H7 (cell line): ENCODE measurements around the gene ALK. TPM values are rescaled to one million over a fixed set of nuclear protein-coding genes. Genes with fewer than 3 reads are reported as not detected.

Source experiments
- DNase-seq: peaks from one replicate; pipeline ENCODE4 v3.0.0; 2012
- H3K27me3 ChIP-seq: 2 replicates; pipeline ENCODE4 v1.6.0; 2011; ENCODE audit warnings: mild to moderate bottlenecking, low read length; ENCODE audit not compliant: control insufficient read depth, insufficient read depth
- H3K36me3 ChIP-seq: replicated peaks from 2 replicates; pipeline ENCODE4 v1.5.1; 2011; ENCODE audit warnings: low read length; ENCODE audit not compliant: control insufficient read depth, insufficient read depth
- H3K4me3 ChIP-seq: 2 replicates; pipeline ENCODE4 v1.5.1; 2011; ENCODE audit warnings: low read depth, mild to moderate bottlenecking, control low read depth, low read length, moderate library complexity; ENCODE audit not compliant: insufficient read depth
- total RNA-seq: library from RNA; depleted of rRNA; stranded (reverse); fragments of >200 nt; shearing (Covaris generic); gene quantifications from 2 replicates; pipeline ENCODE4 v1.2.3, GENCODE V29; 2014

Gene ALK
- total RNA-seq, 1 experiment from 2014 or later: 0.21 TPM

GRCh38 chr2:29191817-29192216 lies 729.6 kb downstream of the ALK start:
- H3K4me3 ChIP-seq: no peak overlapping the region
- DNase-seq: no peak
- no peaks in the 10 kb centered on the region for H3K36me3 ChIP-seq
- H3K27me3 ChIP-seq: no peaks in the 10 kb centered on the region

GRCh38 chr2:29189052-29189451 lies 732.3 kb downstream of the ALK start:
- Histone ChIP-seq H3K36me3 (no peaks in the 10 kb centered on the region), H3K4me3 (no peak overlapping the region), H3K27me3 (no peaks in the 10 kb centered on the region)
- DNase-seq: no peak

- no peak for DNase-seq
- Histone ChIP-seq H3K36me3 (no peaks in the 10 kb centered on the region), H3K4me3 (no peak overlapping the region), H3K27me3 (no peaks in the 10 kb centered on the region)
Measured at GRCh38 chr2:29187926-29188325, 733.5 kb downstream of the ALK start.

GRCh38 chr2:29186817-29187216 lies 734.6 kb downstream of the ALK start:
- Histone ChIP-seq H3K4me3 (no peak overlapping the region), H3K27me3 (no peaks in the 10 kb centered on the region), H3K36me3 (no peaks in the 10 kb centered on the region)
- no peak for DNase-seq

- H3K27me3 ChIP-seq: no peaks in the 10 kb centered on the region
- no peaks in the 10 kb centered on the region for H3K36me3 ChIP-seq
- no peak overlapping the region for H3K4me3 ChIP-seq
- DNase-seq: no peak
Measured at GRCh38 chr2:29184531-29184930, 736.9 kb downstream of the ALK start.

GRCh38 chr2:29182920-29183319 lies 738.5 kb downstream of the ALK start:
- Histone ChIP-seq H3K27me3 (no peaks in the 10 kb centered on the region; the same call in 1 of the 2 replicates), H3K4me3 (no peak overlapping the region), H3K36me3 (no peaks in the 10 kb centered on the region)
- DNase-seq: no peak

- no peak for DNase-seq
- no peaks in the 10 kb centered on the region for H3K36me3 ChIP-seq
- H3K27me3 ChIP-seq: no peaks in the 10 kb centered on the region; the same call in 1 of the 2 replicates
- H3K4me3 ChIP-seq: no peak overlapping the region
Measured at GRCh38 chr2:29182334-29182733, 739.1 kb downstream of the ALK start.

- H3K36me3 ChIP-seq: no peaks in the 10 kb centered on the region
- DNase-seq: no peak
- H3K4me3 ChIP-seq: no peak overlapping the region
Measured at GRCh38 chr2:29175338-29175737, 746.0 kb downstream of the ALK start.

GRCh38 chr2:29174937-29175336 lies 746.4 kb downstream of the ALK start:
- no peaks in the 10 kb centered on the region for H3K36me3 ChIP-seq
- no peak for DNase-seq
- H3K27me3 ChIP-seq: peaks cover 8% of the 10 kb centered on the region; the same call in 1 of the 2 replicates
- H3K4me3 ChIP-seq: no peak overlapping the region

More at GRCh38 chr2:29175338-29175737, 746.0 kb downstream of the ALK start:
- peaks cover 8% of the 10 kb centered on the region; the same call in 1 of the 2 replicates for H3K27me3 ChIP-seq

GRCh38 chr2:29166242-29167039 lies 754.9 kb downstream of the ALK start:
- H3K4me3 ChIP-seq: no peak overlapping the region
- no peak for DNase-seq
- no peaks in the 10 kb centered on the region for H3K27me3 ChIP-seq
- H3K36me3 ChIP-seq: no peaks in the 10 kb centered on the region

GRCh38 chr2:29165362-29166241 lies 755.8 kb downstream of the ALK start:
- no peak for DNase-seq
- no peaks in the 10 kb centered on the region for H3K27me3 ChIP-seq

GRCh38 chr2:29164091-29164846 lies 757.1 kb downstream of the ALK start:
- DNase-seq: no peak
- H3K4me3 ChIP-seq: no peak overlapping the region
- no peaks in the 10 kb centered on the region for H3K36me3 ChIP-seq
- no peaks in the 10 kb centered on the region for H3K27me3 ChIP-seq

More at GRCh38 chr2:29165362-29166241, 755.8 kb downstream of the ALK start:
- Histone ChIP-seq H3K36me3 (no peaks in the 10 kb centered on the region), H3K4me3 (no peak overlapping the region)

GRCh38 chr2:29162204-29162928 lies 759.0 kb downstream of the ALK start:
- no peak overlapping the region for H3K4me3 ChIP-seq
- no peaks in the 10 kb centered on the region for H3K36me3 ChIP-seq
- DNase-seq: no peak
- no peaks in the 10 kb centered on the region for H3K27me3 ChIP-seq

GRCh38 chr2:29160184-29160583 lies 761.2 kb downstream of the ALK start:
- Histone ChIP-seq H3K4me3 (no peak overlapping the region), H3K36me3 (no peaks in the 10 kb centered on the region), H3K27me3 (no peaks in the 10 kb centered on the region)
- no peak for DNase-seq
